Measurements from ENCODE around the gene ZNF346.
"Not testable (repeated sequence)": the region's sequence is repeated elsewhere in the genome, so short reads cannot be mapped to it uniquely, and the experiment has no call there.

The ZNF346 gene

GRCh38 chr5:177015156-177015555 is 7.3 kb upstream of the ZNF346 start:
- no peak for DNase-seq

- DNase-seq, result no peak
Measured at GRCh38 chr5:177018341-177018740, 4.2 kb upstream of the ZNF346 start.

- DNase-seq, result no peak
Measured at GRCh38 chr5:177020033-177020432, 2.5 kb upstream of the ZNF346 start.

GRCh38 chr5:177023303-177023664 is 788 bp downstream of the ZNF346 start:
- DNase-seq, result no peak

- no peak for DNase-seq
Measured at GRCh38 chr5:177024559-177024958, 2.1 kb downstream of the ZNF346 start.

- no peak for DNase-seq
Measured at GRCh38 chr5:177025101-177025601, 2.7 kb downstream of the ZNF346 start.

GRCh38 chr5:177027665-177028064 is 5.2 kb downstream of the ZNF346 start:
- no peak for DNase-seq

GRCh38 chr5:177029498-177029897 is 7.0 kb downstream of the ZNF346 start:
- DNase-seq, result no peak

- DNase-seq, result no peak
Measured at GRCh38 chr5:177035976-177036375, 13.5 kb downstream of the ZNF346 start.

GRCh38 chr5:177036443-177036842 is 13.9 kb downstream of the ZNF346 start:
- no peak for DNase-seq

GRCh38 chr5:177036921-177037320 is 14.4 kb downstream of the ZNF346 start:
- no peak for DNase-seq

GRCh38 chr5:177040814-177041420 is 18.4 kb downstream of the ZNF346 start:
- DNase-seq, result no peak

- no peak for DNase-seq
Measured at GRCh38 chr5:177041936-177042335, 19.4 kb downstream of the ZNF346 start.

- no peak for DNase-seq
Measured at GRCh38 chr5:177043114-177043513, 20.6 kb downstream of the ZNF346 start.

GRCh38 chr5:177043958-177044357 is 21.5 kb downstream of the ZNF346 start:
- no peak for DNase-seq

GRCh38 chr5:177044641-177045040 is 22.1 kb downstream of the ZNF346 start:
- no peak for DNase-seq

- no peak for DNase-seq
Measured at GRCh38 chr5:177045631-177046030, 23.1 kb downstream of the ZNF346 start.

GRCh38 chr5:177048531-177048930 is 26.0 kb downstream of the ZNF346 start:
- DNase-seq, result not testable (repeated sequence)

GRCh38 chr5:177049285-177049684 is 26.8 kb downstream of the ZNF346 start:
- no peak for DNase-seq

GRCh38 chr5:177064500-177065277 is 42.2 kb downstream of the ZNF346 start:
- DNase-seq, result no peak

GRCh38 chr5:177065491-177065890 is 43.0 kb downstream of the ZNF346 start:
- DNase-seq, result no peak

- no peak for DNase-seq
Measured at GRCh38 chr5:177066224-177066623, 43.7 kb downstream of the ZNF346 start.

GRCh38 chr5:177067503-177067902 is 45.0 kb downstream of the ZNF346 start:
- DNase-seq, result no peak

- no peak for DNase-seq
Measured at GRCh38 chr5:177070536-177071191, 48.2 kb downstream of the ZNF346 start.

Data from NCI-H2107 (cell line).